SJSA1 (cell line): ENCODE data around the gene SIGLEC10. TPM values are rescaled to one million over a fixed set of nuclear protein-coding genes. Genes with fewer than 3 reads are reported as not detected.

Experiments used
- total RNA-seq: library from RNA; depleted of rRNA; stranded (reverse); fragments of >200 nt; shearing (Covaris generic); gene quantifications from 2 replicates; pipeline ENCODE4 v1.2.3, GENCODE V29; 2014; rRNA removed

Gene SIGLEC10
- total RNA-seq, 1 experiment from 2014 or later = not detected

Other genes with a start within 250 kb of the SIGLEC10 start
- gene CD33, start 192.6 kb downstream of the SIGLEC10 start, total RNA-seq = not detected in 2 replicates
- gene SIGLECL1, start 166.6 kb downstream of the SIGLEC10 start, total RNA-seq = not detected in 2 replicates
- gene IGLON5, start 106.0 kb downstream of the SIGLEC10 start, total RNA-seq = not detected in 2 replicates
- 0.08 and 0.25 TPM in 2 replicates for gene VSIG10L, start 75.5 kb downstream of the SIGLEC10 start, total RNA-seq
- gene ETFB, start 51.3 kb downstream of the SIGLEC10 start, total RNA-seq = 91.4 and 205 TPM in 2 replicates
- gene CLDND2, start 48.6 kb downstream of the SIGLEC10 start, total RNA-seq = not detected in 2 replicates
- gene NKG7, start 45.0 kb downstream of the SIGLEC10 start, total RNA-seq = not detected in 2 replicates
- gene LIM2, start 29.7 kb downstream of the SIGLEC10 start, total RNA-seq = not detected in 2 replicates
- not detected in 2 replicates for gene C19orf84, start 27.1 kb downstream of the SIGLEC10 start, total RNA-seq
- not detected in 2 replicates for gene SIGLEC8, start 40.8 kb upstream of the SIGLEC10 start, total RNA-seq
- gene CEACAM18, start 60.9 kb upstream of the SIGLEC10 start, total RNA-seq = not detected in 2 replicates
- not detected in 2 replicates for gene SIGLEC12, start 84.2 kb upstream of the SIGLEC10 start, total RNA-seq
- not detected in 2 replicates for gene SIGLEC6, start 114.0 kb upstream of the SIGLEC10 start, total RNA-seq
- 2.6 and 20.7 TPM in 2 replicates for gene ZNF175, start 153.6 kb upstream of the SIGLEC10 start, total RNA-seq
- not detected in 2 replicates for gene SIGLEC5, start 212.8 kb upstream of the SIGLEC10 start, total RNA-seq
- gene SIGLEC14, start 229.2 kb upstream of the SIGLEC10 start, total RNA-seq = not detected in 2 replicates